ENCODE data around the gene IRF9. TPM values are rescaled to one million over a fixed set of nuclear protein-coding genes. Genes with fewer than 3 reads are reported as not detected.

Gene IRF9
- total and polyA plus RNA-seq, 2 experiments from 2014 or later, result 8.2 to 8.4 TPM

GRCh38 chr14:24172261-24172860 lies 11.3 kb downstream of the IRF9 start:
- no peaks in the 10 kb centered on the region for H3K36me3 ChIP-seq (ENCODE audit: insufficient read depth)
- Mint-ChIP-seq H3K4me3 (peak overlapping the region; percentile 87), H3K27me3 (ENCODE audit: insufficient read depth, low read depth, poor library complexity) (peaks cover 19% of the 10 kb centered on the region), H3K4me1 (peaks cover 4% of the 10 kb centered on the region; the same call in 1 of the 3 replicates), H3K36me3 (ENCODE audit: low read depth) (peaks cover 16% of the 10 kb centered on the region; the same call in 2 of the 3 replicates), H3K27ac (no peak overlapping the region), H3K9me3 (no peaks in the 10 kb centered on the region)
- no peaks in the 10 kb centered on the region for H3K79me2 ChIP-seq (replicated peaks; ENCODE audit: insufficient read depth)
- H3K27me3 ChIP-seq (ENCODE audit: insufficient read depth), result no peaks in the 10 kb centered on the region
- DNase-seq (ENCODE audit: low spot score) (peak; percentile 51), ATAC-seq (peak; percentile 16)
- H2AFZ ChIP-seq, result peak overlapping the region; percentile 99
- H3F3A ChIP-seq (replicated peaks; ENCODE audit: low read depth), result peaks cover 7% of the 10 kb centered on the region; the same call in 1 of the 2 replicates
- no peaks in the 10 kb centered on the region; the same call in 1 of the 2 replicates for H4K20me1 ChIP-seq (replicated peaks; ENCODE audit: insufficient read depth)
- peak overlapping the region; percentile 81 for H3K4me3 ChIP-seq
- H3K4me1 ChIP-seq (ENCODE audit: insufficient read depth), result 0 out of 2 replicates have a peak, but pooled peaks cover 3% of the 10 kb centered on the region
- no peak for TF ChIP-seq ETS1 (IDR thresholded peaks at IDR 0.05)
- no peak for TF ChIP-seq CTCF (conservative IDR thresholded peaks at IDR 0.05; ENCODE audit: low read depth in 2 of 2)
- no peak for TF ChIP-seq POLR2AphosphoS5 (IDR thresholded peaks at IDR 0.05; ENCODE audit: low read depth)
- TF ChIP-seq EZH2 (IDR thresholded peaks at IDR 0.05; ENCODE audit: low read depth, unreplicated experiment), result no peak
- no peak for TF ChIP-seq ZNF331 (CRISPR knock-in tag; IDR thresholded peaks at IDR 0.05; ENCODE audit: low read depth)
- no peak for TF ChIP-seq STAT1 (IDR thresholded peaks at IDR 0.05; ENCODE audit: unreplicated experiment)
- TF ChIP-seq ZNF114 (CRISPR knock-in tag; IDR thresholded peaks at IDR 0.05), result no peak
- no peak for TF ChIP-seq NANOG (IDR thresholded peaks at IDR 0.05; ENCODE audit: borderline replicate concordance)
- no peak for TF ChIP-seq EZH2phosphoT487 (IDR thresholded peaks at IDR 0.05; ENCODE audit: unreplicated experiment)
- no peaks in the 10 kb centered on the region for H3K9me2 ChIP-seq (ENCODE audit: insufficient read depth)
- H3K4me2 ChIP-seq, result peak overlapping the region; percentile 100
- no peak overlapping the region for H3K27ac ChIP-seq (ENCODE audit: low read depth)

- no peak overlapping the region for H3K27ac Mint-ChIP-seq
- Histone ChIP-seq H3F3A (replicated peaks; ENCODE audit: low read depth) (peaks cover 7% of the 10 kb centered on the region; the same call in 1 of the 2 replicates), H3K9me2 (ENCODE audit: insufficient read depth) (no peaks in the 10 kb centered on the region), H3K27me3 (ENCODE audit: insufficient read depth) (no peaks in the 10 kb centered on the region), H3K4me2 (peak overlapping the region; percentile 100), H2AFZ (no peak overlapping the region; the same call in 1 of the 2 replicates), H3K27ac (ENCODE audit: low read depth) (no peak overlapping the region), H3K36me3 (ENCODE audit: insufficient read depth) (no peaks in the 10 kb centered on the region), H3K79me2 (replicated peaks; ENCODE audit: insufficient read depth) (no peaks in the 10 kb centered on the region), H3K4me1 (ENCODE audit: insufficient read depth) (0 out of 2 replicates have a peak, but pooled peaks cover 3% of the 10 kb centered on the region), H3K4me3 (peak overlapping the region; percentile 81), H4K20me1 (replicated peaks; ENCODE audit: insufficient read depth) (no peaks in the 10 kb centered on the region; the same call in 1 of the 2 replicates)
- H3K9me3 Mint-ChIP-seq, result no peaks in the 10 kb centered on the region
- peaks cover 4% of the 10 kb centered on the region; the same call in 1 of the 3 replicates for H3K4me1 Mint-ChIP-seq
- ATAC-seq (no peak), DNase-seq (ENCODE audit: low spot score) (no peak)
- H3K4me3 Mint-ChIP-seq, result peak overlapping the region; percentile 87
- peaks cover 18% of the 10 kb centered on the region for H3K36me3 Mint-ChIP-seq (ENCODE audit: low read depth)
- H3K27me3 Mint-ChIP-seq (ENCODE audit: insufficient read depth, low read depth, poor library complexity), result peaks cover 21% of the 10 kb centered on the region
- TF ChIP-seq ZNF331 (CRISPR knock-in tag; IDR thresholded peaks at IDR 0.05; ENCODE audit: low read depth) (no peak), ETS1 (IDR thresholded peaks at IDR 0.05) (no peak), JUNB (IDR thresholded peaks at IDR 0.05; ENCODE audit: unreplicated experiment) (no peak), CTCF (conservative IDR thresholded peaks at IDR 0.05; ENCODE audit: low read depth in 2 of 2) (no peak), CREB1 (CRISPR knock-in tag; IDR thresholded peaks at IDR 0.05; ENCODE audit: low read depth) (no peak), STAT1 (IDR thresholded peaks at IDR 0.05; ENCODE audit: unreplicated experiment) (no peak)
These were observed 11.8 kb downstream of the IRF9 start for GRCh38 chr14:24172871-24173281.

Data from GM23338 (cell line).